Retinal pigment epithelial cell (primary cell): ENCODE results near the gene KCNJ6.

Experiments
- DNase-seq: peaks from one replicate; pipeline ENCODE4 v3.0.0-alpha.2; 2010; ENCODE audit warnings: low read depth
- H3K4me3 ChIP-seq: 2 replicates; pipeline ENCODE4 v1.5.1; 2011; ENCODE audit warnings: mild to moderate bottlenecking, low read length, control low read depth, moderate library complexity
- TF ChIP-seq, protein P1 (sequence below): conservative IDR thresholded peaks from 2 replicates; pipeline ENCODE4 v1.5.1; 2011; ENCODE audit warnings: low read depth, low read length, control low read depth, inconsistent platforms

Gene KCNJ6

GRCh38 chr21:37758982-37759381, 157.3 kb downstream of the KCNJ6 start:
- DNase-seq: no peak
- TF ChIP-seq, protein P1, sequence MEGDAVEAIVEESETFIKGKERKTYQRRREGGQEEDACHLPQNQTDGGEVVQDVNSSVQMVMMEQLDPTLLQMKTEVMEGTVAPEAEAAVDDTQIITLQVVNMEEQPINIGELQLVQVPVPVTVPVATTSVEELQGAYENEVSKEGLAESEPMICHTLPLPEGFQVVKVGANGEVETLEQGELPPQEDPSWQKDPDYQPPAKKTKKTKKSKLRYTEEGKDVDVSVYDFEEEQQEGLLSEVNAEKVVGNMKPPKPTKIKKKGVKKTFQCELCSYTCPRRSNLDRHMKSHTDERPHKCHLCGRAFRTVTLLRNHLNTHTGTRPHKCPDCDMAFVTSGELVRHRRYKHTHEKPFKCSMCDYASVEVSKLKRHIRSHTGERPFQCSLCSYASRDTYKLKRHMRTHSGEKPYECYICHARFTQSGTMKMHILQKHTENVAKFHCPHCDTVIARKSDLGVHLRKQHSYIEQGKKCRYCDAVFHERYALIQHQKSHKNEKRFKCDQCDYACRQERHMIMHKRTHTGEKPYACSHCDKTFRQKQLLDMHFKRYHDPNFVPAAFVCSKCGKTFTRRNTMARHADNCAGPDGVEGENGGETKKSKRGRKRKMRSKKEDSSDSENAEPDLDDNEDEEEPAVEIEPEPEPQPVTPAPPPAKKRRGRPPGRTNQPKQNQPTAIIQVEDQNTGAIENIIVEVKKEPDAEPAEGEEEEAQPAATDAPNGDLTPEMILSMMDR: peak; percentile 64
- no peak overlapping the region for H3K4me3 ChIP-seq

- DNase-seq: no peak
- TF ChIP-seq, protein P1: no peak
- no peak overlapping the region for H3K4me3 ChIP-seq
Observed at GRCh38 chr21:37757606-37758376, 158.5 kb downstream of the KCNJ6 start.

- DNase-seq: no peak
- no peak overlapping the region for H3K4me3 ChIP-seq
- TF ChIP-seq, protein P1: no peak
Observed at GRCh38 chr21:37753122-37753599, 163.1 kb downstream of the KCNJ6 start.

DNA sequence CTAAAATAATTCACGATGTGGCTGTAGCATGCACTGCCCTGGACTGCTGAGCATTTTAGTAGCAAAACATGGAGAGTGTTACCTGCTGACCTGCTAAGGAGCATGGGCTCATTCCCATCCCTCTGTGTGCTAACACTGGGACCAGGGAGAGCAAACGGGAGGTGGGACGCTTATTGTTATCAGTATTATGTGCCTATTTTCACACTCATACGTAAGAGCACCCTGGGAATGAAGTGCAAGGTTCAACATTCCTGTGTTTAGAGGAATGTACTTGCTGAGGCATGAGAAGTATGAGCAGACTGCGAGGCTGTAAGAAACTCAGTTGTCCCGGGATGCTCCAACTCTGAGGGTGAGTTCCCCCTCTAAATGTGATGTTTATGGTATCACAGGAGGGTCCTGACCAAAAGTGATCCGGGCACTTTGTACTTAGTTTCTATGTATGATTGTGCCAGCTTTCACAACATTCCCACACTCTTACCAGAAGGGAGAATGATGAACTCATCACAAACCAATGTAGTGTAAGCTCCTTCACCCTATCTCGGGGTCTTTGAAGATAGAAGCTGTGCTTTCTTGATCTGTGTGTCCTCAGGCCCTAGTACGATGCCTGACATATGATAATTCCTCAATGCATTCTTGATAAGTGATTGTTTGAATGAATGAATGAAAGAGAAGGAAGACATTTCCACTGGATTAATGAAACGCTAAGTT, 164.8 kb downstream of the KCNJ6 start:
- TF ChIP-seq, protein P1: no peak
- no peak for DNase-seq
- H3K4me3 ChIP-seq: no peak overlapping the region

GRCh38 chr21:37749132-37749531, 167.1 kb downstream of the KCNJ6 start:
- DNase-seq: no peak
- H3K4me3 ChIP-seq: no peak overlapping the region
- TF ChIP-seq, protein P1: no peak

- TF ChIP-seq, protein P1: no peak
- no peak for DNase-seq
- H3K4me3 ChIP-seq: no peak overlapping the region
Observed at GRCh38 chr21:37748351-37748750, 167.9 kb downstream of the KCNJ6 start.

- DNase-seq: no peak
- TF ChIP-seq, protein P1: no peak
Observed at GRCh38 chr21:37746849-37747248, 169.4 kb downstream of the KCNJ6 start.

More at GRCh38 chr21:37746849-37747248, 169.4 kb downstream of the KCNJ6 start:
- H3K4me3 ChIP-seq: no peak overlapping the region
